CD4-positive, alpha-beta T cell treated with Interleukin-15 for 1 hour (primary cell): ENCODE measurements around the gene GPRC5B.

Experiments
- DNase-seq: peaks from one replicate; pipeline ENCODE4 v3.0.0-alpha.2; 2020

Gene GPRC5B

DNA sequence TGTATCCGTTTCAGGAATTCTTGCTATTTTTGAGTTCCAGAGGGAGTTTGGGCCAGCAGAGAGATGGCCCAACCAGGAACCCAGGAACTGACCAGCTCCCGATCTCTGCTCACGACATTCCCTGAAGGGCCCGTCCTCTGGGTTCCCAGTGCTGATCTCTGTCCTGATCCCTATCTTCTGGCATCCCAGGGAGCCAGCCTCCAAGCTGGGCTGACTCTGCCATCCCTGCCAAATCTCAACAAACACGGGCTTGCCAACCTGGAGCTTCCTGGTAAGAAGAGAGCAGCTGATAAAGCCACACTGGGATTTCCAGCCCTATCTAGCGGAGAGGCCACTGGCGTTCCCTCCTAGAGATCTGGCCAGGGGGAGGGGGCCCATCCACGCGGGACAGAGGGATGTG, 16.2 kb downstream of the GPRC5B start:
- no peak for DNase-seq

DNA sequence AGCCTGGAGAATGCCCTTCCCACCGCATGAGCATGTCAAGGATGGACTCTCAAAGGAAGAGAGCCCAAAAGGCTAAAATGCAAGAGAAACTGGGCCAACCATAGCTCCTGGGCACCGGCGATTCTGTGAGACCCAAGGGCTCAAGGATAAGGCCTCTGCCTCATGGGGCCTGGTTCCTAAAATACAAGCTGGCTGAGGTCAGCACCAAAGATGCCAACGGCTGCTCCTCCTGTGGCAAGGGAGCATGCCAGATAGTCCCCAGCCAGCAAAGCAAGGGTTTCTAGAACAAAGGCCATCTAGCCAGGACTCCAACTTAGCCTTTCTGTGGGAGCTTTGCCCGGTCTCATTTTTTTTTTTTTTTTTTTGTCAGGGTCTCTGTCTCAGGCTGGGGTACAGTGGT, 20.1 kb downstream of the GPRC5B start:
- DNase-seq, result no peak

- no peak for DNase-seq
These were observed 20.7 kb downstream of the GPRC5B start for GRCh38 chr16:19863990-19864389.

DNA sequence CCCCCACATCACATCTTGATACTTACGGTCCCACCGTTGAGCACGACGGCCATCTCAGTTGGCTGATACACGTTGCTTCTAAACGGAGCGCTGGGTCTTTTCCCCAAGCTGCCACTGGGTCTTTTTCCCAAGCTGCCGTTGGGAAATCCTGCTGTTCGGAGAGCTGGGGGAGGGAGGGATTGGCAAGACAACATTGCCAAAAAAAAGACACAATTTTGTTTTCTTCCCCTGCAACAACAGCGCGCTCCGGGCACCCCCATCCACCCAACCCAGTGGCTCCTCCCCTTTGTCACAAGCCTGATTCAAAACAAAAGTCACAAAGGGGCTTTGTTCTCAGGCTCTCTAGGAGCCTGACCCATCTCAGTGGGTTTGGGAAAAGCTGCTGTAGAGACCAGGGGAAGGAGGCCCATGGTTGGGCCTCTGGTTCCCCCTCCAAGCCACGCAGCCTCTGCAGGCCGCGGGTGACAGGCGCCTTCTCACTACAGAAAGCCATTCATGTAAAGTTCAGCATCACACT, 22.8 kb downstream of the GPRC5B start:
- DNase-seq, result no peak

DNA sequence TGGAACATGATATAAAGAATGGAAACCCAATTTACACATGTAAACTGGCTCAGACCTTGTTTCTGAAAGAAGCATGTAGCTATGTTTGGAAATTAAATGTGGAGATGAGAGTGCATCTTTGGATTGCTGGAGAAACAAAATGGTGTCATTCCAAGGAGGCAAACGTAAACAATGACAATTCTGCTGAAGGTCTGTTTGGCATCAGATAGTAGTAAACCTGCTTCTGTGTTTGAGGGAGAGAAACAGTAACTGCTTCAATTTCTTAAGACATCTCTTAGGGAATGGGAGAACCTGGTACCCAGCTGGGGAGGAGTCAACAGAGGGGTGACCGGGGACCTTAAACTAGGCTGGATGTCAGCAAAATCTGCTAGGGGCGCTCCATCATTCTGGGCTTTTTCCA, 23.5 kb downstream of the GPRC5B start:
- no peak for DNase-seq

DNA sequence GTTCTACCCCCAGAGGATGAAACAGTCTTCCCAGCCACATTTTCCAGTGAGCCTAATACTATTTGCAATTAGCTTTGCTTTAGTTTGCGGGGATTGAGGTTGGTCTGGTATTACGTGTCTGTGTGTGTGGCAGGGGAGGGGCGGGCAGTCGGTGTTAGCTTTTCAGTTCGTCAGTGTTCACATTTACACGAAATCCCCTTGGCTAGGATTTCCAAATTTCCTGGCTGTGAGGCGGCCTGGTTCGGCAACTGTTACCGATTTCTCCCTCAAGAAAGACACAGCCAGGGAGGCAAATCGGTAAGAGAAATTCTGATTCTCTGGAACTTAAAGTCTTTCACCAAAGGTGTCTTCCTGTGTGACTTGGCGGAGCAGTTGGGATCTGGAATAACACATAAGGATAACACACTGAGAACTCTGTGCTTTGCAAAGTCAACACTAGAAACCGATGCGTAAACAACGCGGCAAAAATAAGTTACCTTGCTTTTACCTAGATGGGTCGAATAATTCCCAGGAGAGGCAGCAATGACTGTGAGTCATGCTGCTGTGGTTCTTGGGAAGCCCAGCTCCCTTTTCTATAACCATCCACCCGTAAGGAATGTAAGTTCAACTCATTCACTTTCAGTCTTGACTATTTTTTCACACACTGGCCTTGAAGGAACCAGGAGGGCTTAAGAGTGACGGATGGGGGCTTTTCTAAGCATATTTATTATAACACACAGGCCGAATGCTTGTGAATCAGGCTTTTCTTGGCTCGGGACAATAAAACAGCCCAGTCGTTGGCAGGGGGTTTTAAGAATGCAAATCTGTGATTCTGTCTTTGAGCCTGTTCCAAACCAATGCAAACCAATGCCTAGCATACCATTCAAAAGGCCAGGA, 24.2 kb downstream of the GPRC5B start:
- no peak for DNase-seq

DNA sequence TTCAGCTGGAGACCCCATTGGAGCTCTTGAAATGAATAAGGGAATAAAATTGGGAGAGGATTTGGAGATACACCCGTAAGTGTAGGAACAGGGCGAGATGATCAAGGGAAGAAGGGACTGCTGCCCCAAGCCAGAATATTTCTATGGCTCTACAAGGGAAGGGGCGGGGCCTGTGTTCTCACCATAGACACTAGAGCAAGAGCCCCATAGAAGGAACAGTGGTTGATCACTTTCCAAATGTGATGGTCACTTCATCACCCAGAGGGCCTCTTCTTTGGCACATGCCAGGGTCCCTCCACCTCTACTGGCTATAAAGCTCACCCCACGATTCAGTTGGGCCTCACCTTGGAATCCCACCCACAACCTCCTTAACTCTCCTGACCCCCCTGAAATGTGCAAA, 25.0 kb downstream of the GPRC5B start:
- DNase-seq, result no peak

DNA sequence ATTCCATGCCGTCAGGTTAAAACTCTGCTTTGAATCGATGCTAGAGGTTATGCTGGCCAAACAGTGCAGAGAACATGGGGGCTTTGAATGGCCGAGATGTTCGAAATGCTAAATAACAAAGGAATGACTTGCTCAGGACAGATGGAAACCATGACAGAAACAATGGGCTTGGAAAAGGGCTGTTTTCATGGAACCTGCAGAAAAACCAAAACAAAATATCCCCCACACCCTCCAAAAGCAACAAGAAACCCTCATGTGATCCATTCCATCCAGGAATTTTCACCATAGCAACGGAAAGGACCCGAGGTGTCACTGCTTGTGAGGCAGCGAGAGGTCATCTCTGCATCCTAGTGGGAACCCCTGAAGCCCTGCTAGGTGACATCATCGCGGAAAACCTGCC, 25.5 kb downstream of the GPRC5B start:
- DNase-seq, result no peak

GRCh38 chr16:19858340-19859018, 26.2 kb downstream of the GPRC5B start:
- no peak for DNase-seq

DNA sequence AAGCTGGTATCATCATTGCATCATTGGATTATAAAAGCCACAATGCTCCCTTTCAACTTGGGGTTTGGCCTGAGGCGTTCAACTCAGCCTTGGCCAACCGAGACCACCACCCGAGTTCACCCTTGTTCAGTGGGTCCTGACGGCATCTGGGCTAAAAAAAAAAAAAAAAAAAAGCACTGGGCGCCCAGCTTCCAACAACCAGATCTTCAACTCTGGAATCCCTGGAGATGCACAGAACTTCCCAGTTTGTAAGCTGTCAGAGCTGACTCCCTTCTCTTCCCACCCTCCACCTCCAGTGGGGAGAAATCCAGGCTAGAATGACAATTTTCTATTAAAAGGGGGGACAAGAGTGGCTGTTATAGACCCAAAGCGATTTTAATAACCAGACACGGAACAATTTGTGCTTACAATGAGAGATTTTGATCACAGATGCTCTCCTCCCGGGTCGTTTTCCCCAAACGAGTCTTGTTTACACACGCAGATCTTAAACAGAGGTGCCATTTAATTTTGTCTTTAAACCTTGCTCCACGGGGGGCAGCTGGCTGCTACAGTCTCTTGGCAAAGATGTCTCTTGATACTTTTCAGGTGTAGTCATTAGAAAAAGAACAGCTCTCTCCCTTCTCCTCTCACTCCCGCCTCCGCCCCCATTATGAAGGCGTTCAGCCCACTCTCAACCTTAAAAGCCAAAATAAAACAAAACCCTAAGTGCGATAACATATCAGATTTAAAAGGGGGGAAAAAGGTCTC, 26.9 kb downstream of the GPRC5B start:
- no peak for DNase-seq

DNA sequence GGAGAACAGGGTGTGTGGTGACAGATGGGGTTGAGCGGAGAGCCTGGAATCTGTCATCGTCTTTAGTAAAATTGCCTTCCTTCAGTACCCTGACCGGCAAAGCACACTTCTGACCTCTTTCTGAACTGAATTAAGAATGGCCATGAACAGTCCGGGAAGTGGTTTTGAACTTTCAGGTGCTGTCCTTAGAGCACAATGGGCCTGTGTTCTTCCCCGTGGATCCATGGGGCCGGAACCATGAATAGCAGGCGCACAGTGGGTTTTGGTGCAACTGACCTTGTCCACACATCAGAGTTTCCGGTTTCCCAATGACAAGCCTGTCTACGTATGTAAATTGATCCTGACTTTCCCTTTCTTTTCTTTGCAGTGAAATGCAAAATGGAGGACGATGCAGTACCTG, 28.5 kb downstream of the GPRC5B start:
- no peak for DNase-seq

DNA sequence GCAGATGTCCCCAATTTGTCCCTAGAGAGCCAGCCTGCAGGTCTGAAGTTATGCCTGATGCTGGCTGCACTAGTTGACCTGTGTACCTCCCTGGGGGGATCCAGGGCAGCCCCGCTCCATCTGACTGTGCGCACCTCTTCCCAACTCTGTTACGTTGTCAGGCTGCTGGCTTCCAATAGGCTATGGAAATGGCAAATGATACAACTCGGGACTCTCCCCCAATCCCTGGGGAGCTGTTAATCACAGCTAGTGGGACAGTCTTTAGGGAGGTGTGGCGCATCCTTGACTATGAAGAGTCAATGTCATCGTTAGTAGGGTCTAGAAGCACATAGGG, 30.1 kb downstream of the GPRC5B start:
- no peak for DNase-seq

- no peak for DNase-seq
These were observed 30.7 kb downstream of the GPRC5B start for GRCh38 chr16:19853742-19854542.

DNA sequence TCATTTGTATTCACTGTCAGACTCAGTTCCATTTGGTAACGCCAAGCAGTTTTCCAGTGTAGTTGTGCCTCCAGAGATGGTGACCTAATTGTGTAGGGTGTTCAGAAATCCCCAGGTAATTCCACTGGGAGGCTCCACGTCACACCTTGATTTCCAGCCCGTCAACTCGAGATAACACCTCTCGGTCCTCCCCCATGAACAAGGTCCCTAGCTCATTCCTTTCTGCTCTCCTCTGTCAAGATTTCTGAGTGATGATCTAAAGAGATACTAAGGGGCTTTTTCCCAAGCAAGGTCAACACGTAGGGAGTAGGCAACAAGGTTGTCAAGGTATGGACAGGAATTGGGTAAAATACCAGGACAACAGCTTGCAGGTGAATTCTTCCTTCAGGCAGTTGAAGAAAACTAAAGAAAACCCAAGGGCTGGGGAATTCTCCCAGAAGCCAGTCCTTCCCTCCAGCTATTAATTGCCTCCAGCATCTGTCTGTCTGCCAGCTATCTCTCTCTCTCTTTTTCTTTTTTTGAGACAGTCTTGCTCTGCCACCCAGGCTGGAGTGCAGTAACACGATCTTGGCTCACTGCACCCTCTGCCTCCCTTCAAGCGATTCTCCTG, 31.4 kb downstream of the GPRC5B start:
- no peak for DNase-seq

DNA sequence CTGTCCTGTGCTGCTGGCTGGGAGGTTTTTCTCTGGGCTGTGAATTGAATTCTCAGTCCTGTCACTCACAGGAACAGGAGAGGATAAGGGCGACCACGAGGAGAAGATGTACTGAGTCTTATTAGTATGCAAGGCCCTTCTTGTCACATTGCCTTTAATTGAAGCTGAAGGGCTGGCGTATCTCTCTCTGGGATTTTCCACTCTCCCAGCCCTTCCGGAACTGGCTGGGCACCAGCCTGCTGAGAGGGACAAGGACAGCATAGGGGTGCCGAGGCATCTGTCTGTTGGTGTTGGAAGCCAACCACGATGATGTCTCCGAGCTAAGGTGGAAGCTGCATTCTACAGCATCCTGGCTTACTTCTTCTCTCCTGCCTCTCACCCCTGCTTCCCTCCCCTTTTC, 33.2 kb downstream of the GPRC5B start:
- no peak for DNase-seq

DNA sequence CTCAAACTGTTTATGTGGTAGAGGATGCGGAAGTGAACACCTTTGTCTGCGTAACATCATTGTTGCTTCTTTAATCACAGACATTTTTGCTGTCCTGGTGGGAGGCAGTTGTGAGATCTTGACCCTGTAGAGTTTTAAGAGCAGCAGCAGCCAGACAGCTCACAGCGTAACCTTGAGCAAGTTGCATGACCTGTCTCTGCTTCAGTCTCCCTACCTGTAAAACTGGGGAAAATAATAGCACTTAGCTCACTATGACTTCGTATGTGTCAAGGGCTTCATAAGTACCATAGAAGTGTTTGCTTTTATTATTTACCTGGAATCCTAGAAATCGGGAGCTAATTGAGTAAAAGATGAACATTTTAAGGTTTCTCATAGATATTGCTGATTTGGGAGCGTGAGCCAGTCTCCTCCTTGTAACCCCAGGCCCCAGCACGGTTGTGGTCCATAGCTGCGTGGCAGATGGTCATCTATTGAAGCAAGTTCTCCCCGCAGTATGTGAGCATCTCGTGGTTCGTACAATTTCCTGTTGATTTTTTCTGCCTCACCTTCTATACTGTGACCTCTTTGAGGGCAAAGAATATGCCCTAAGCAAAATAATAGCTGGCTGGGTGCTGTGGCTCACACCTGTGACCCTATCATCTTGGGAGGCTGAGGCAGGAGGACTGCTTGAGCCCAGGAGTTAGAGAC, 34.4 kb downstream of the GPRC5B start:
- DNase-seq, result no peak

DNA sequence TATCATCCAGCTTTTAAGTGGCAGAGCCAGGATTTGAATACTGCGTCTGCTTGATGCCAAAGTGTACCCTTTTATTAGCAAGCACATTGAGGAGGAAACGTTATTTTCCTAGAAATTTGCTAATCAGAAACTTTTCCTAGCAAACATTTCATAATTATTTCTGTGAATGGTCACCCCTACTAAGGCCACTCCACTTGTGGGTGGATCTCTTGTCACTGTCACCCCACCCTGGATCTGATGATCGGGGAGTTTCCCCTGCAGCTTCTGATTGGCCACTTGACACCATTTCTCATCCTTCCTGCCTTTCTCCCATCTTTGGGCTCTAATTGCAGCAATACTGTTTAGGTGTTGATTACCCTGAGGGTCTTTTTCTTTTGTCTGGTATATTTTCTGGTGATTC, 35.9 kb downstream of the GPRC5B start:
- DNase-seq, result no peak

DNA sequence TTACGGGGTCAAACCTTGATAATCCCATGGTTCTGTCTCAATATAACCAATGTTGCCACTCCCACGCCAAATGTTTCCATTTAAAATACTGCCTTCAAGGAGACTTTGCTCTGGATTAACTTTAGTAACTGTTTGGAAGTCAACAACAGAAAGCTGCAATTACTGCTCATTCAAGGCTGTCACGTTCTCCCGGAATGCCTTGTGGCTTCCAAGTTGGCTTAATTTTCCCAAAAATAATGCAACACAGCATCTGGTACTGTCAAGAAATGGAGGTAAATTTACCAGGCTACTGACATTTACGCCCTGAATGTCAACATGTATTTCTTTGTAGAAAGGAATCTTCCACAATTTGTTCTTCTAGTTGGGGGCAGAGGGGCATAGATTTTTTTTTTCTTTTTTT, 38.2 kb downstream of the GPRC5B start:
- DNase-seq, result no peak

DNA sequence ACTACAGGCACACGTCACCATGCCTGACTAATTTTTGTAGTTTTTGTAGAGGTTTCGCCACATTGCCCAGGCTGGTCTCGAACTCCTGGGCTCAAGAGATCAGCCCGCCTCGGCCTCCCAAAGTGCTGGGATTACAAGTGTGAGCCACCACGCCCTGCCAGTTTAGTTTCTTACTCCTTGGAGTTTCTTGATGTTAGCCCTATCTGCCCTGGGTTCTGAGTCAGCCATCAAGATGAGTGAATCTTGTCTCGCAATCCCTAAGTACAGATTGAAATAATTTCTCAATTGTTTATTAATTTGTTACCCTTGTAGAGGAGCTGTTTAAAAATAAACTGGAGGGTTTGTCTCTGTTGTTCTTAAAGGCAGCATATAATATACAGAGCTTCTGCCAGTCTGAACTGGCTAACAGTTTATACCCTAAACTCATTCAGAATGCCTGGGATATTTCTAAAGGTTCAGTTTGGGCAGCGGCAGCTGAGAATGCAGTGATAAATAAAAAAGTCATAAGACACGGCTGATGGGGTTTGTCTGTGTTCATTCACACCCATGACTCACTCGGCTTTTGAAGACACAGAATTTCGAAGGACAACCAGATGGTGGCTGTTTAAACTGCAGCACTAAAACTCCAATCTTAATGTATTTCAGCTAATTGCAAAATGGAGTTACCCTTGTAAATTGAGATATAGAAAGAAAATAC, 39.6 kb downstream of the GPRC5B start:
- no peak for DNase-seq

DNA sequence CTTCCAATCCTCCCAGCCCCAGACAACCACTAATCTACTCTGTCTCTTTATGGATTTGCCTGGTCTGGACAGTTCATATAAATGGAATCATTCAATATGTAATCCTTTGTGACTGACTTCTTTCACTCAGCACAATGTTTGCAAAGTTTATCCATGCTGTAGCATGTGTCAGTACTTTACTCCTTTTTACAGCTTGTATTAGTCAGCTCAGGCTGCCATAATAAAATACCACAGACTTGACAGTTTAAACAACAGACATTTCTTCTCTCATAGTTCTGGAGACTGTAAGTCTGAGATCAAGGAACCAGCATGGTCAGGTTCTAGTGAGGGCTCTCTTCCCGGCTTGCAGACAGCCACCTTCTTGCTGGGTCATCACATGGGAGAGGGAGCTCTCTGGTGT, 41.3 kb downstream of the GPRC5B start:
- no peak for DNase-seq
